B cell (primary cell): ENCODE data around the gene NDOR1. TPM values are rescaled to one million over a fixed set of nuclear protein-coding genes. Genes with fewer than 3 reads are reported as not detected.

Experiments used
- ATAC-seq: fragments of 200-7000 bp; cut with Tn5 transposase; one replicate; pipeline ENCODE4 v1.10.0; 2021; ENCODE audit warnings: low read depth, mild to moderate bottlenecking, moderate number of reproducible peaks, moderate library complexity
- CTCF ChIA-PET: fragments of 350-600 bp; sonication (Branson Sonifier 250); formaldehyde crosslinking; loops from one replicate; lab custom pipeline; 2021; ENCODE audit warnings: antibody characterized with exemption, inconsistent platforms; lab: Charles Lee
- POLR2A ChIA-PET: fragments of 350-600 bp; sonication (Branson Sonifier 250); formaldehyde crosslinking; loops from one replicate; lab custom pipeline; 2021; ENCODE audit warnings: antibody characterized with exemption; lab: Charles Lee
- DNase-seq: peaks from one replicate; pipeline ENCODE4 v3.0.0; 2013
- H2AFZ ChIP-seq: 2 replicates; pipeline ENCODE4 v1.6.1; 2012; ENCODE audit warnings: mild to moderate bottlenecking, low read depth, low read length; ENCODE audit not compliant: insufficient read depth, poor library complexity, severe bottlenecking
- H3K27ac ChIP-seq, 2 donors: 1 replicate in 1 of 2; 2 replicates in 1 of 2; pipeline ENCODE4 v1.5.1; 2012 to 2013; ENCODE audit warnings: low read length in 2 of 2, mild to moderate bottlenecking in 2 of 2, moderate library complexity in 1 of 2
- H3K27me3 ChIP-seq, 4 experiments: fragments of 200-600 bp in 1 of 4; sonication (generic) in 1 of 4; replicated peaks in 1 of 4; 1 replicate in 2 of 4; 2 replicates in 2 of 4; pipeline versions ENCODE4 v1.6.1 to v1.7.0; 2013 to 2016; ENCODE audit warnings: low read length in 3 of 4, mild to moderate bottlenecking in 2 of 4, mixed read lengths in 1 of 4, moderate library complexity in 1 of 4; ENCODE audit not compliant: insufficient read depth in 4 of 4, control insufficient read depth in 3 of 4; ENCODE audit errors: control extremely low read depth in 1 of 4
- H3K36me3 ChIP-seq, 2 experiments: replicated peaks in 1 of 2; 1 replicate in 1 of 2; 2 replicates in 1 of 2; pipeline versions ENCODE4 v1.6.1 to v1.7.1; 2013; ENCODE audit warnings: low read length in 1 of 2; ENCODE audit not compliant: insufficient read depth in 2 of 2, control insufficient read depth in 1 of 2; ENCODE audit errors: control extremely low read depth in 1 of 2, extremely low read depth in 1 of 2
- H3K4me1 ChIP-seq, 2 donors: fragments of 200-600 bp in 1 of 2; sonication (generic) in 1 of 2; 1 replicate in 1 of 2; 2 replicates in 1 of 2; pipeline versions ENCODE4 v1.5.1 to v1.6.1; 2013 to 2017; ENCODE audit warnings: low read length in 2 of 2; ENCODE audit not compliant: control insufficient read depth in 2 of 2, insufficient read depth in 2 of 2
- H3K4me2 ChIP-seq: replicated peaks from 2 replicates; pipeline ENCODE3; 2012; ENCODE audit warnings: mild to moderate bottlenecking, low read depth, low read length; ENCODE audit not compliant: poor library complexity, severe bottlenecking
- H3K4me3 ChIP-seq, 5 experiments: fragments of 200-600 bp in 1 of 5; sonication (generic) in 1 of 5; 1 replicate in 3 of 5; 2 replicates in 2 of 5; pipeline versions ENCODE4 v1.5.1 to v1.7.0; 2011 to 2016; ENCODE audit warnings: low read length in 4 of 5, mild to moderate bottlenecking in 4 of 5, low read depth in 2 of 5, control low read depth in 1 of 5, moderate library complexity in 1 of 5; ENCODE audit not compliant: insufficient read depth in 1 of 5; ENCODE audit errors: control extremely low read depth in 1 of 5, extremely low read depth in 1 of 5
- H3K79me2 ChIP-seq: fragments of 200-600 bp; sonication (generic); one replicate; pipeline ENCODE4 v1.6.0; 2016; ENCODE audit warnings: low read length; ENCODE audit not compliant: control insufficient read depth, insufficient read depth
- H3K9ac ChIP-seq: fragments of 200-600 bp; sonication (generic); 2 replicates; pipeline ENCODE4 v1.6.1; 2017; ENCODE audit warnings: mild to moderate bottlenecking, low read length, moderate library complexity
- H3K9me3 ChIP-seq, 3 donors: one replicate each; pipeline versions ENCODE4 v1.6.1 to v1.7.1; 2013; ENCODE audit warnings: low read length in 2 of 3; ENCODE audit not compliant: control insufficient read depth in 2 of 3, insufficient read depth in 1 of 3; ENCODE audit errors: control extremely low read depth in 1 of 3
- H4K20me1 ChIP-seq: 2 replicates; pipeline ENCODE4 v1.6.0; 2012; ENCODE audit warnings: mild to moderate bottlenecking, low read length; ENCODE audit not compliant: insufficient read depth, control insufficient read depth, poor library complexity, severe bottlenecking
- H3K27ac Mint-ChIP-seq: one replicate; pipeline ENCODE4 v1.8.0; 2021; ENCODE audit warnings: mixed read lengths
- H3K27me3 Mint-ChIP-seq: one replicate; pipeline ENCODE4 v1.8.0; 2021; ENCODE audit warnings: mixed read lengths
- H3K4me1 Mint-ChIP-seq: one replicate; pipeline ENCODE4 v1.8.0; 2021; ENCODE audit warnings: mixed read lengths
- H3K4me3 Mint-ChIP-seq: one replicate; pipeline ENCODE4 v1.8.0; 2021; ENCODE audit warnings: mixed read lengths
- H3K9me3 Mint-ChIP-seq: one replicate; pipeline ENCODE4 v1.8.0; 2022; ENCODE audit warnings: mixed read lengths; ENCODE audit not compliant: insufficient read depth
- CTCF ChIP-seq: fragments of 200-600 bp; IDR thresholded peaks from one replicate; pipeline ENCODE4 v1.8.0; 2022; ENCODE audit warnings: antibody characterized with exemption, mild to moderate bottlenecking
- EZH2 ChIP-seq: IDR thresholded peaks from 2 replicates; pipeline ENCODE4 v1.6.1; 2012; ENCODE audit warnings: borderline replicate concordance, low read depth, mild to moderate bottlenecking, moderate library complexity, low read length; ENCODE audit not compliant: insufficient read depth, poor library complexity, severe bottlenecking
- WGBS: methylation state at CpG from one replicate; pipeline ENCODE4 v1.1.5; 2013; ENCODE audit warnings: missing lambda C conversion rate; ENCODE audit not compliant: insufficient coverage; 5-methylcytosine and 5-hydroxymethylcytosine counted together
- intact Hi-C: fragments of 100-400 bp; cut with micrococcal nuclease; formaldehyde crosslinking; loops from one replicate; pipeline ENCODE4 v1.10.0; 2022
- polyA plus RNA-seq: library from polyadenylated mRNA; depleted of rRNA; stranded (reverse); fragments of >200 nt; gene quantifications from 2 replicates; pipeline ENCODE4 v1.2.3, GENCODE V29; 2012
- total RNA-seq, 2 donors: library from RNA; stranded (reverse); fragments of 120-200 nt in 1 of 2; gene quantifications; 1 replicate in 1 of 2; 2 replicates in 1 of 2; pipeline versions ENCODE4 v1.2.3 to v1.2.4, GENCODE V29; 2013 to 2022

Gene NDOR1
- total and polyA plus RNA-seq, 2 donors (not counting 1 experiment from before 2014, with no cell fraction given) = 36.4 to 40.9 TPM

GRCh38 chr9:137225699-137226331, 20.3 kb downstream of the NDOR1 start:
- intact Hi-C loops = no loop called here
- no peak for DNase-seq
- H3K9me3 ChIP-seq = no peaks in the 10 kb centered on the region
- H3K9me3 Mint-ChIP-seq = no peaks in the 10 kb centered on the region
- H3K27me3 Mint-ChIP-seq = peaks cover 4% of the 10 kb centered on the region
- peaks cover 0 to 35% (median 2%) of the 10 kb centered on the region in 4 experiments for H3K27me3 ChIP-seq
- no peak overlapping the region for H3K27ac Mint-ChIP-seq
- WGBS = 81% methylated on average over 18 of the region's 21 CpGs
- no peaks in the 10 kb centered on the region for H4K20me1 ChIP-seq
- H3K4me3 ChIP-seq = no peak overlapping the region
- no peak overlapping the region for H3K4me2 ChIP-seq
- peaks cover 13 to 32% of the 10 kb centered on the region in 2 donors for H3K4me1 ChIP-seq
- no peak overlapping the region for H3K9ac ChIP-seq
- no peak for ATAC-seq
- no peak overlapping the region for H3K4me3 Mint-ChIP-seq
- H3K27ac ChIP-seq = no peak overlapping the region
- no peak for TF ChIP-seq EZH2
- TF ChIP-seq CTCF = no peak
- H3K36me3 ChIP-seq = no peaks in the 10 kb centered on the region
- no peaks in the 10 kb centered on the region for H3K79me2 ChIP-seq
- POLR2A ChIA-PET = no interaction called here
- CTCF ChIA-PET = interaction anchor here (0.6 to 7.0 kb wide), 10 partner anchors 13 to 197 kb away, joined by 3 to 76 read pairs (median 8); partner anchors contain the start of genes ANAPC2, NELFB, NPDC1 and SSNA1
- peaks cover 15% of the 10 kb centered on the region for H3K4me1 Mint-ChIP-seq
- no peak overlapping the region for H2AFZ ChIP-seq
